ENCODE results near the gene CRYBG2. TPM values are rescaled to one million over a fixed set of nuclear protein-coding genes. Genes with fewer than 3 reads are reported as not detected.

Gene CRYBG2
- total and polyA plus RNA-seq, 10 donors, result 0.87 to 3.4 (median 1.2) TPM; not detected in 5

DNA sequence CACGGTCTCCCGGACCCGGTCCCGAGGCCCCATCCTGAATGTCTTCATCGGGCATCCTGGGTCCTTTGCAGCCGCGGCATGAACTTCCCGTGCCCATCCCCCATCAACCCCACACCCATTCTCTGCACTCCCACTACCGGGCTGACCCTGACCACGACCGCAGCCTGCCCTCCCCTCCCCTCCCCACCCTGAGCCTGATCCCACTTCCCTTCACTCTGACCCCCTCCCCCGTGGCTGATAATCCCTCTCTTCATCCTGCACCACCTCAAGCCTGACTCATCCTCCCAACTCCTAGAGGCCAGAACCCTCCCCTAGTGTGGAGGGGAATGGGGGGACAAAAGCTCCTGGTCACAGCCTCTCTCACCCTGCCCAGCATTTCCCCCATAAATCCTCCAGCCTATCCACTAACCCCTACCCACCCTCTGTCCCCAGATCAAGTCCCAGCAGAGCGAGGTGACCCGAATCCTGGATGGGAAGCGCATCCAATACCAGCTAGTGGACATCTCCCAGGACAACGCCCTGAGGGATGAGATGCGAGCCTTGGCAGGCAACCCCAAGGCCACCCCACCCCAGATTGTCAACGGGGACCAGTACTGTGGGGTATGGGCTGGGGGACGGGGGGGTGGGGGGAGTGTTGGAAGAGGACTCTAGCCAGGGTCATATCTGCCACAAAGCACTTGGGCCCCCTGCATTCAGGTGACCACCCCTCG, 73.4 kb downstream of the CRYBG2 start:
- intact Hi-C loops (cut with DNase I; ENCODE audit: low total_unique reads), result no loop called here
- no peaks in the 10 kb centered on the region for H3K9me3 ChIP-seq
- H3K27ac ChIP-seq, result peak overlapping the region; percentile 93 to 99 (median 96)
- TF ChIP-seq POLR2AphosphoS5 (IDR thresholded peaks at IDR 0.05), result no peak
- peak; percentile 75 for DNase-seq
- H3K27me3 ChIP-seq (replicated peaks in 1 of 7), result no peaks in the 10 kb centered on the region
- 27 to 46% (median 33%) methylated on average over 15 to 20 of the region's 20 CpGs for WGBS, 5 donors
- peaks cover 0 to 63% (median 11%) of the 10 kb centered on the region in 6 donors for H3K36me3 ChIP-seq
- peak overlapping the region; percentile 83 to 98 (median 93) for H3K4me3 ChIP-seq
- peaks cover 64 to 98% (median 92%) of the 10 kb centered on the region in 6 donors for H3K4me1 ChIP-seq

DNA sequence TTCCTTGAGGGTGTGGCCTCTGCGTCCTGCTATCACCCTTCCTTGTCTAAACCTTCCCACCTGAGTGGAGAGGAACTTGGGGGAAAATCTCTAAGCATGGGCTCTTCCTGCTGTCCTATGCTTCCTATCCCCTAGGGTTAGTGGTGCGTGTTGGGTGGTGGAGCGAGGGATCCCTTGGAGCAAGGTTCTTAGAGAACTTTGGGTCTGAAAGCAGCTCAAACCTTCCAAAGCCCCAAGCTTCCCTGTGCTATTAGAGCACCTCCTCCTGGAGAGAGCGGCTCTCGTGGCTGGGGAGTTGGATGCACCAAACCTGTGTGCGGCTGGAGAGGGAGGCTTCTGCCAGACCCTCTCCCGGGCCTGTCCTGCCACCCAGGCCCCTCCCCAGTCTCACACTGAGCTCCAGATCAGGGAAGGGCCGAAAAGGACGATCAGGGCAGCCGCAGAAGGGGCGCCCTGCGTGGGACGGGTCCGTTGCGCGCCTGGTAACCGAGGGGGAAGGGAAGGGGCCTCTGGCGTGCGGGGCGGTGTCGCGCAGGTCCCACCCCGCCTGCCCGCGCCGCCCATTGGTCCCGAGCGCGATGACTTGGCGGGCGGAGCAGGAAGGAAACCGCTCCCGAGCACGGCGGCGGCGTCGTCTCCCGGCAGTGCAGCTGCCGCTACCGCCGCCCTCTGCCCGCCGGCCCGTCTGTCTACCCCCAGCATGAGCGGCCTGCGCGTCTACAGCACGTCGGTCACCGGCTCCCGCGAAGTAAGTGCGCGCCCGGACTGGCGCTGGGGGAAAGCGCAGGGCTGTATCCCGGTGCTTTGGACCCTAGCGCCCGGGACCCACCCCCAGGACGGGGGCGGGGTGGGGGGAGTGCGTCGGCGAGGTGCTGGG, 74.2 kb downstream of the CRYBG2 start, which contains the start of gene SH3BGRL3:
TSS of gene SH3BGRL3 (plus strand) at position 631 of the 877 bp plus-strand sequence. CDS start at position 701, 70 bp downstream.
- Histone ChIP-seq H3K4me3 (peak within 1 kb of the TSS; percentile 83 to 98 (median 93)), H3K27me3 (replicated peaks in 1 of 7) (no peaks in the 10 kb centered on the region), H3K27ac (peak within 1 kb of the TSS; percentile 93 to 99 (median 96)), H3K36me3 (peaks cover 0 to 60% (median 11%) of the 10 kb centered on the region in 6 donors), H3K4me1 (peaks cover 60 to 98% (median 92%) of the 10 kb centered on the region in 6 donors), H3K9me3 (no peaks in the 10 kb centered on the region)
- DNase-seq, result peak; percentile 98
- TF ChIP-seq, protein P1, sequence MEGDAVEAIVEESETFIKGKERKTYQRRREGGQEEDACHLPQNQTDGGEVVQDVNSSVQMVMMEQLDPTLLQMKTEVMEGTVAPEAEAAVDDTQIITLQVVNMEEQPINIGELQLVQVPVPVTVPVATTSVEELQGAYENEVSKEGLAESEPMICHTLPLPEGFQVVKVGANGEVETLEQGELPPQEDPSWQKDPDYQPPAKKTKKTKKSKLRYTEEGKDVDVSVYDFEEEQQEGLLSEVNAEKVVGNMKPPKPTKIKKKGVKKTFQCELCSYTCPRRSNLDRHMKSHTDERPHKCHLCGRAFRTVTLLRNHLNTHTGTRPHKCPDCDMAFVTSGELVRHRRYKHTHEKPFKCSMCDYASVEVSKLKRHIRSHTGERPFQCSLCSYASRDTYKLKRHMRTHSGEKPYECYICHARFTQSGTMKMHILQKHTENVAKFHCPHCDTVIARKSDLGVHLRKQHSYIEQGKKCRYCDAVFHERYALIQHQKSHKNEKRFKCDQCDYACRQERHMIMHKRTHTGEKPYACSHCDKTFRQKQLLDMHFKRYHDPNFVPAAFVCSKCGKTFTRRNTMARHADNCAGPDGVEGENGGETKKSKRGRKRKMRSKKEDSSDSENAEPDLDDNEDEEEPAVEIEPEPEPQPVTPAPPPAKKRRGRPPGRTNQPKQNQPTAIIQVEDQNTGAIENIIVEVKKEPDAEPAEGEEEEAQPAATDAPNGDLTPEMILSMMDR (IDR thresholded peaks at IDR 0.05 in 8 of 11, conservative IDR thresholded peaks at IDR 0.05 in 3 of 11), result peak in 6 of 11 experiments; percentile 16 to 52 (median 31)
- peak; percentile 69 to 88 (median 86) for TF ChIP-seq POLR2A (IDR thresholded peaks at IDR 0.05)
- TF ChIP-seq POLR2AphosphoS5 (IDR thresholded peaks at IDR 0.05), result peak; percentile 95 to 98 (median 97)
- intact Hi-C loops (cut with DNase I; ENCODE audit: low total_unique reads), result no loop called here
- 1 to 2% (median 1%) methylated on average over 8 to 66 of the region's 66 CpGs for WGBS, 5 donors

DNA sequence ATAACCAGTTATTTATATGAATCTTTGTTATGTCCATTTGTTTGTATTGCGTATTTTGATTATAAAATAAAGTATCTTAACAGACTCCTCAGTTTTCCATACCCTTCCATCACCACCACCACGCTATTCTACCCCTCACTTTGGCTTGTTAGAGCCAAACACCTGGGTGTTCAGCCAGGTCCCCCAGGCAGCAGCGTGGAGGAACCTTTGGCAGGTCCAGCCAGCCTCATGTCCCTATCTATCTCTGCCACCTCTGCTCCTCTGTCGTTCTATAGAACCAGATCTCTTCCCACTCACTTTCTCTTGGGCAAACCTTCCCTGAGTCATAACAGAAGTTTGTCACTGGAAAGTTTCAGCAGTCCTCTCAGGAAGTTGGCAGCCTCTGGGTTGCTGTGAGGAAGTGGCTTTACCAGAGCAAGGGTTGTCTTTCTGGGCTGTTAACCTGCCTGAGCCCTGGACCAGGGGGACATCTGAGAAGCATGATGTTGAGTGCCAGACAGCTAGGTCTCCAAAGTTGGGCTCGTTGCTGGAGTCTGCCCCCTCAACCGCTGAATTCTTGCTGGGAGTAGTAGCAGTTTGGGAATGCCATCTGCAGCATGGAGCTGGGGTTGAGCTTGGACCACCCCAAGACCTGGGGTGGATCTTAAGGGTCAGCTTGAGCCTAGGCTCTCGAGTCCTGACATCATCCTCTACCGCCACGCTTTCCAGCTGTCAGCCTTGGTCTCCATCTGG, 75.0 kb downstream of the CRYBG2 start:
- DNase-seq, result no peak
- Histone ChIP-seq H3K9me3 (no peaks in the 10 kb centered on the region), H3K4me1 (peaks cover 52 to 94% (median 90%) of the 10 kb centered on the region in 6 donors), H3K27me3 (replicated peaks in 1 of 7) (no peaks in the 10 kb centered on the region), H3K36me3 (peaks cover 0 to 52% (median 11%) of the 10 kb centered on the region in 6 donors), H3K4me3 (peak overlapping the region; percentile 83 to 98 (median 93)), H3K27ac (peak overlapping the region; percentile 93 to 99 (median 96))
- intact Hi-C loops (cut with DNase I; ENCODE audit: low total_unique reads), result no loop called here
- 37 to 54% (median 40%) methylated on average over 5 to 9 of the region's 9 CpGs for WGBS, 5 donors
- TF ChIP-seq POLR2A (IDR thresholded peaks at IDR 0.05), result no peak
- peak in 2 of 3 donors; percentile 2 to 72 for TF ChIP-seq POLR2AphosphoS5 (IDR thresholded peaks at IDR 0.05)
- TF ChIP-seq, protein P1 (IDR thresholded peaks at IDR 0.05 in 8 of 11, conservative IDR thresholded peaks at IDR 0.05 in 3 of 11), result no peak

DNA sequence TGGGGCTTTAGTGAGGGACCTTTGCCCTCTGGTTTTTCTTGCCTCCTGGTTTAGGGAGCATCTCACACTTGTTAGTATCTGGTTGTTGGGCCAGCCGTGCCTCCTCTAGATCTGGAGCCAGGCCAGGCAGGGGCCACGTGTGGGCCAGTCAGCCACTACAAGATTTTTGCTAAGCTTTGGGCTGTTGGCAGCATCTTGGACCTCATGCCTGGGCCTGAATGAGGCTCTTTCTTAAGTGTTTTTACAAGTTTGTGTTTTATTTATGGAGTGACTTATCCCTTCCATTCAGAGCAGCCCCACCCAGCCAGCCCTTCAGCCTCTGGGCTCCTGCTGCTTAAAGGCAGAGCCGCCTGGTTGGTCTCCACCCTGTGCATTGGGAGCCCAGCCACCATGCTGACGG, 75.6 kb downstream of the CRYBG2 start:
- Histone ChIP-seq H3K27ac (peak overlapping the region; percentile 93 to 99 (median 96)), H3K9me3 (no peaks in the 10 kb centered on the region), H3K36me3 (peaks cover 0 to 47% (median 11%) of the 10 kb centered on the region in 6 donors), H3K27me3 (replicated peaks in 1 of 7) (no peaks in the 10 kb centered on the region), H3K4me1 (peaks cover 51 to 88% (median 85%) of the 10 kb centered on the region in 6 donors), H3K4me3 (peak overlapping the region in 1 of 8 donors; percentile 89)
- DNase-seq, result no peak
- no peak for TF ChIP-seq POLR2A (IDR thresholded peaks at IDR 0.05)
- TF ChIP-seq POLR2AphosphoS5 (IDR thresholded peaks at IDR 0.05), result no peak
- TF ChIP-seq, protein P1 (IDR thresholded peaks at IDR 0.05 in 8 of 11, conservative IDR thresholded peaks at IDR 0.05 in 3 of 11), result no peak
- 62 to 80% (median 69%) methylated on average over 4 of the region's 4 CpGs for WGBS, 5 donors
- intact Hi-C loops (cut with DNase I; ENCODE audit: low total_unique reads), result no loop called here

Data from spleen (tissue), 11 donors.